GM18909 (cell line): ENCODE data around the gene AXIN1.
"Not testable (repeated sequence)": the region's sequence is repeated elsewhere in the genome, so short reads cannot be mapped to it uniquely, and the experiment has no call there.

Source experiments
- ATAC-seq: cut with Tn5 transposase; IDR thresholded peaks from one replicate; pipeline ENCODE4 v1.9.1; 2021; ENCODE audit warnings: mild to moderate bottlenecking; ENCODE audit not compliant: unreplicated experiment, poor library complexity

The AXIN1 gene

GRCh38 chr16:381789-382717, 29.5 kb upstream of the AXIN1 start, which contains the start of gene PGAP6:
PGAP6 (minus strand) TSS chr16:381978; CDS start chr16:381821, 157 bp downstream.
- ATAC-seq = peak; percentile 51

- peak; percentile 24 for ATAC-seq
These were observed 28.7 kb upstream of the AXIN1 start for GRCh38 chr16:381012-381788.

DNA sequence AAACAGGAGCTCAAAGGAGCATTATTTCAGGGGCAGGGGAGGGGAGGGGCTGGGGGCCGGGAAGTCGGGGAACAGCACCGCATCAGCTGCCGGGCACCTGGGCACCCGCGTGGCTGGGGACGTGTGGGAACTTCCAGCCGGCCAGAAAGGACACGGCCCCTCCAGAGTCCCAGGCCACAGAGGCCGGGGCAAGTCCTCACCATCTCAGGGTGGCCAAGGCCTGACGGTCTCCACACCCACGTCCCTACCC, 28.2 kb upstream of the AXIN1 start:
- no peak for ATAC-seq

- ATAC-seq = no peak
These were observed 27.6 kb upstream of the AXIN1 start for GRCh38 chr16:379961-380761.

- no peak for ATAC-seq
These were observed 26.8 kb upstream of the AXIN1 start for GRCh38 chr16:379183-379960.

GRCh38 chr16:378821-379182, 26.3 kb upstream of the AXIN1 start:
- ATAC-seq = no peak

DNA sequence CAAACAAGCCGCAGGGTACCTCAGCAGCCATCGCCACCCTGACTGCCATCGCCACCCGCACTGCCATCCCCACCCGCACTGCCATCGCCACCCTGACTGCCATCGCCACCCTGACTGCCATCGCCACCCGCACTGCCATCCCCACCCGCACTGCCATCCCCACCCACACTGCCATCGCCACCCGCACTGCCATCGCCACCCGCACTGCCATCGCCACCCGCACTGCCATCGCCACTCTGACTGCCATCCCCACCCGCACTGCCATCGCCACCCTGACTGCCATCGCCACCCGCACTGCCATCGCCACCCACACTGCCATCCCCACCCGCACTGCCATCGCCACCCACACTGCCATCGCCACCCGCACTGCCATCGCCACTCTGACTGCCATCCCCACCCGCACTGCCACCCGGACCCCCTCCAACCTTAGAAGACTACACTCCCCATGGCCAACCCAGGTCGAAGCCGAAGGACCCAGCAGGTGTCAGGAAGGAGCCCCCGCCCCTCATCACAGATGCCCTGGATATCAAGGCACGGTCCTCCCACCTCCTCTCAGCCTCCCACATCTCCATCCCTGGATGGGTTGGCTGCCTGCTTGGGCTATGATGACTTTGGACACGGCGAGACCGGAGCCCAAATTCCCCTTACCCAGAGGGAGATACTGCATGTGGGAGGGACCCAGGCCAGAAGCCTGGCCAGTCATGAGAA, 25.7 kb upstream of the AXIN1 start:
- not testable (repeated sequence) for ATAC-seq

- ATAC-seq = no peak
These were observed 25.0 kb upstream of the AXIN1 start for GRCh38 chr16:377419-377951.

GRCh38 chr16:376817-377418, 24.4 kb upstream of the AXIN1 start:
- ATAC-seq = no peak

GRCh38 chr16:375927-376816, 23.6 kb upstream of the AXIN1 start:
- no peak for ATAC-seq

DNA sequence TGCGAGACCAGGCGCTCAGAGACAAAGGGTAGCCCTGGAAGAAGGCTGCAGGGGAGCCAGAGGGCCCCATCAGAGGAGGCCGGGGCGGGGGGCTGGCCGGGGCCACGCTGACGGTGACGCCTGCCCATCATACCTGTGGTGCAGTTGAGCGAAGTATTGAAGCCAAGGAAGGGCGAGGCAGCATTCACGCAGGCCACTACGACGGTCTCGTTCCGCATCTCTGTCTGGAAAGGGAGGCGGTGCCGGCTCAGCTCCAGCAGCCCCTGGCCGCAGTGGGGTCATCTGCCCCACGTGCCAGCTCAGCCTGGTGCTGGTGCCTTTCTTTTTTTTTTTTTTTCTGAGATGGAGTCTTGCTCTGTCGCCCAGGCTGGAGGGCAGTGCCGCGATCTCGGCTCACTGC, 22.7 kb upstream of the AXIN1 start:
- no peak for ATAC-seq

DNA sequence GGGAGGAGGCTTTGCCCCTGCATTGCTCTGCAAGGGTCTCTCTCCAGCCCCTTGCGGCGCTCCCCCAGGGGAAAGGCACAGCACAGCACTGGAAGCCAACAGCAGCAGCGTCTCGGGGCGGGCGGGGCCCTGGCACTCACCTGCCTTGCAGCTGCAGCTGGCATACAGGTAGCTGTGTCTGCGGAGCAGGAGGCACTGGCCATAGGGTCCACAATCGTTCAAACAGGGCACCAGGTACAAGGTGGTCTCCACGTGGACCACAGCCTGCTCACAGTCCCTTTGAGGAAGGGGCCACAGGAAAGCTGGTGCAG, 22.0 kb upstream of the AXIN1 start:
- ATAC-seq = no peak

GRCh38 chr16:373848-374615, 21.5 kb upstream of the AXIN1 start:
- ATAC-seq = no peak

GRCh38 chr16:373020-373598, 20.6 kb upstream of the AXIN1 start:
- no peak for ATAC-seq

- no peak for ATAC-seq
These were observed 19.9 kb upstream of the AXIN1 start for GRCh38 chr16:372302-372983.

DNA sequence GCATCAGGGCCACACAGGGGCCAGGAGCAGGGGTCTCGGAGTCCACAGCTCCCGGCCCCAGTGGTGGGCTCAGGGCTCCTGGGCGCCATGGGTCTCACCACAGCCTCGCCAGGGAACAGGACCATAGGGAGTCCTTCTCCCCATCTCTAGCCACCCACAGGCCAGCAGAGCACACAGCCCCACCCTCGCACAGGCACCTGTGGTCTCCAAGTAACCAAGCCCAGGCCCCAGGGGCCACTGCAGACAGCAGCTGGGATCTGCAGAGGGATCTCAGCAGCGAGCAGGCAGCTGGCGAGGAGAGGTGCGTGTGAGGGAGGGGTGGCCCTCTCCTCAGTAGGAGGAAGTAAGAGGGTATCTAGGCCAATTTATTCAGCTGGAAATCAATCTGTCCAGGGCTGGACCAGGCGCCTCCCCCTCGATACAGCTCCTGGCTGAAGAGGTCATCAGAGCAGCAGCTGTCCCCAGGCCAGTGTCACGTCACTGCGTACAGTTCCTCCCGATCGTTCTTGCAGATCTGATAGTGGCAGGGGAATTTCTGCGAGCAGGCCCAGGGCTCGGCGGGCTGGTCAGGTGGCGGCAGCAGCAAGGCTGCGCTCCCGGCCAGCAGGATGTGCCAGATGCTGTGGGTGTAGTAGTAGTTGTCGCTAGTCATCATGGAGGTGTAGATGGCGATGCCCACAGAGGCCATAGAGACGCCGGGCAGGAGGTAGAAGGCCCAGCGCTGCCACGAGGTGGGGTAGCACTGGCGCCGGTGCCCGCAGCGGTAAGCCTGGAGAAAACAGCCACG, 19.2 kb upstream of the AXIN1 start:
- no peak for ATAC-seq
